ENCODE results near the gene CTPS1.

Gene CTPS1

GRCh38 chr1:40966417-40966816 lies 13.1 kb upstream of the CTPS1 start:
- DNase-seq (ENCODE audit: low spot score): no peak

GRCh38 chr1:40969445-40969844 lies 10.1 kb upstream of the CTPS1 start:
- DNase-seq (ENCODE audit: low spot score): no peak

- DNase-seq (ENCODE audit: low spot score): no peak
Observed at GRCh38 chr1:40971966-40972365, 7.5 kb upstream of the CTPS1 start.

- no peak for DNase-seq (ENCODE audit: low spot score)
Observed at GRCh38 chr1:40973912-40974311, 5.6 kb upstream of the CTPS1 start.

- DNase-seq (ENCODE audit: low spot score): no peak
Observed at GRCh38 chr1:40974945-40975344, 4.6 kb upstream of the CTPS1 start.

GRCh38 chr1:40976952-40977690 lies 2.4 kb upstream of the CTPS1 start:
- DNase-seq (ENCODE audit: low spot score): peak; percentile 32

GRCh38 chr1:40977716-40978115 lies 1.8 kb upstream of the CTPS1 start:
- peak; percentile 15 for DNase-seq (ENCODE audit: low spot score)

GRCh38 chr1:40978886-40979240 lies 633 bp upstream of the CTPS1 start:
- peak; percentile 9 for DNase-seq (ENCODE audit: low spot score)

GRCh38 chr1:40980068-40980452 lies 564 bp downstream of the CTPS1 start:
- no peak for DNase-seq (ENCODE audit: low spot score)

- DNase-seq (ENCODE audit: low spot score): peak; percentile 33
Observed at GRCh38 chr1:40980453-40981121, 1.1 kb downstream of the CTPS1 start.

- no peak for DNase-seq (ENCODE audit: low spot score)
Observed at GRCh38 chr1:40981691-40982448, 2.4 kb downstream of the CTPS1 start.

- DNase-seq (ENCODE audit: low spot score): no peak
Observed at GRCh38 chr1:40982721-40983120, 3.2 kb downstream of the CTPS1 start.

GRCh38 chr1:40983286-40983685 lies 3.8 kb downstream of the CTPS1 start:
- DNase-seq (ENCODE audit: low spot score): no peak

GRCh38 chr1:40984066-40984465 lies 4.6 kb downstream of the CTPS1 start:
- DNase-seq (ENCODE audit: low spot score): no peak

GRCh38 chr1:40984531-40984930 lies 5.0 kb downstream of the CTPS1 start:
- DNase-seq (ENCODE audit: low spot score): no peak

- no peak for DNase-seq (ENCODE audit: low spot score)
Observed at GRCh38 chr1:40985161-40985560, 5.7 kb downstream of the CTPS1 start.

GRCh38 chr1:40985875-40986274 lies 6.4 kb downstream of the CTPS1 start:
- DNase-seq (ENCODE audit: low spot score): no peak

- no peak for DNase-seq (ENCODE audit: low spot score)
Observed at GRCh38 chr1:40986328-40986783, 6.9 kb downstream of the CTPS1 start.

- no peak for DNase-seq (ENCODE audit: low spot score)
Observed at GRCh38 chr1:40986956-40987355, 7.5 kb downstream of the CTPS1 start.

- DNase-seq (ENCODE audit: low spot score): no peak
Observed at GRCh38 chr1:40987439-40988276, 8.2 kb downstream of the CTPS1 start.

GRCh38 chr1:40988280-40988679 lies 8.8 kb downstream of the CTPS1 start:
- DNase-seq (ENCODE audit: low spot score): no peak

- no peak for DNase-seq (ENCODE audit: low spot score)
Observed at GRCh38 chr1:40989066-40989465, 9.6 kb downstream of the CTPS1 start.
